HG02852 (cell line): ENCODE results near the gene CMTM5.

Experiments used
- ATAC-seq: cut with Tn5 transposase; IDR thresholded peaks from one replicate; pipeline ENCODE4 v1.9.1; 2021; ENCODE audit warnings: mild to moderate bottlenecking, moderate library complexity; ENCODE audit not compliant: unreplicated experiment

CMTM5 gene

GRCh38 chr14:23376482-23377197 is at the start of gene CMTM5:
TSS of gene CMTM5 (plus strand) at chr14:23377046. CDS start at chr14:23377252, 206 bp downstream.
- no peak for ATAC-seq

- ATAC-seq = no peak
These were observed 48.7 kb upstream of the CMTM5 start for GRCh38 chr14:23327947-23328744.

- ATAC-seq = no peak
These were observed 41.2 kb upstream of the CMTM5 start for GRCh38 chr14:23335623-23336022.

- no peak for ATAC-seq
These were observed 37.2 kb upstream of the CMTM5 start for GRCh38 chr14:23339506-23340268.

GRCh38 chr14:23344481-23344880 is 32.4 kb upstream of the CMTM5 start:
- ATAC-seq = no peak

GRCh38 chr14:23345987-23346692 is 30.7 kb upstream of the CMTM5 start:
- no peak for ATAC-seq

GRCh38 chr14:23346693-23347405 is 30.0 kb upstream of the CMTM5 start:
- no peak for ATAC-seq

- ATAC-seq = no peak
These were observed 29.2 kb upstream of the CMTM5 start for GRCh38 chr14:23347406-23348296.

GRCh38 chr14:23348297-23348655 is 28.6 kb upstream of the CMTM5 start:
- no peak for ATAC-seq

- ATAC-seq = no peak
These were observed 27.5 kb upstream of the CMTM5 start for GRCh38 chr14:23349156-23349845.

- no peak for ATAC-seq
These were observed 25.0 kb upstream of the CMTM5 start for GRCh38 chr14:23351681-23352505.

- no peak for ATAC-seq
These were observed 24.1 kb upstream of the CMTM5 start, which contains the start of gene SLC22A17 for GRCh38 chr14:23352506-23353432. TSS of gene SLC22A17 (minus strand) at chr14:23352887.

- ATAC-seq = no peak
These were observed 23.4 kb upstream of the CMTM5 start for GRCh38 chr14:23353433-23353780.

- ATAC-seq = no peak
These were observed 21.9 kb upstream of the CMTM5 start for GRCh38 chr14:23354990-23355389.

GRCh38 chr14:23355871-23356435 is 20.9 kb upstream of the CMTM5 start:
- ATAC-seq = no peak

GRCh38 chr14:23356662-23357061 is 20.2 kb upstream of the CMTM5 start:
- no peak for ATAC-seq
